Testis (tissue), 3 donors: ENCODE measurements around the gene EPGN. TPM values are rescaled to one million over a fixed set of nuclear protein-coding genes. Genes with fewer than 3 reads are reported as not detected.
A peak's percentile ranks its signal among the peaks of the same experiment; 100 is the strongest.

Experiments used
- DNase-seq: peaks from one replicate; pipeline ENCODE4 v3.0.0-alpha.2; 2019
- H3K27ac ChIP-seq, 2 donors: fragments of 200-600 bp; sonication (generic); one replicate each; pipeline ENCODE4 v1.5.1; 2019
- H3K27me3 ChIP-seq: fragments of 200-600 bp; sonication (generic); one replicate; pipeline ENCODE4 v1.5.1; 2019
- H3K36me3 ChIP-seq: fragments of 200-600 bp; sonication (generic); one replicate; pipeline ENCODE4 v1.5.1; 2017; ENCODE audit warnings: low read depth; ENCODE audit errors: missing control alignments
- H3K4me1 ChIP-seq: fragments of 200-600 bp; sonication (generic); one replicate; pipeline ENCODE4 v1.5.1; 2019
- H3K4me3 ChIP-seq, 2 donors: fragments of 200-600 bp; sonication (generic); one replicate each; pipeline ENCODE4 v1.5.1; 2017 to 2019
- H3K9me3 ChIP-seq: fragments of 200-600 bp; sonication (generic); one replicate; pipeline ENCODE4 v1.5.1; 2017
- CTCF ChIP-seq, 3 experiments: fragments of 450-650 bp in 2 of 3; fragments of 200-600 bp in 1 of 3; sonication (generic) in 1 of 3; IDR thresholded peaks; one replicate each; pipeline ENCODE4 v1.5.1; 2016 to 2019; ENCODE audit warnings: antibody characterized with exemption in 3 of 3, mild to moderate bottlenecking in 2 of 3, moderate library complexity in 1 of 3
- POLR2A ChIP-seq: fragments of 450-650 bp; IDR thresholded peaks from one replicate; pipeline ENCODE4 v1.6.1; 2017; ENCODE audit warnings: antibody characterized with exemption, mild to moderate bottlenecking, moderate library complexity
- WGBS, 2 donors: methylation state at CpG; one replicate each; pipeline ENCODE4 v1.1.5; 2018; 5-methylcytosine and 5-hydroxymethylcytosine counted together
- intact Hi-C: fragments of 100-400 bp; cut with DNase I; formaldehyde crosslinking; loops from one replicate; pipeline ENCODE4 v1.15.1; 2023; ENCODE audit warnings: low total_unique reads
- polyA plus RNA-seq: library from polyadenylated mRNA; stranded (reverse); fragments of 350-450 nt; fragmentation: Illumina TruSeq; extraction: RNeasy Lipid Tissue Mini Kit (QIAGEN cat#74804); gene quantifications from one replicate; pipeline ENCODE4 v1.2.3, GENCODE V29; 2014; ENCODE audit warnings: low read depth, low replicate concordance; ENCODE audit not compliant: insufficient read depth
- total RNA-seq, 2 donors: library from RNA; depleted of rRNA; stranded (reverse); fragments of >200 nt; gene quantifications; one replicate each; pipeline ENCODE4 v1.2.3, GENCODE V29; 2016

EPGN gene
- total and polyA plus RNA-seq, 3 donors from 2014 or later, result 0.25 to 1.7 TPM; not detected in 1

- no peak overlapping the region for H3K4me3 ChIP-seq
- intact Hi-C loops, result no loop called here
- no peak for DNase-seq
- H3K27ac ChIP-seq, result no peak overlapping the region
- no peaks in the 10 kb centered on the region for H3K4me1 ChIP-seq
- no peaks in the 10 kb centered on the region for H3K36me3 ChIP-seq
- no peaks in the 10 kb centered on the region for H3K9me3 ChIP-seq
- TF ChIP-seq POLR2A (no peak), CTCF (IDR thresholded peaks at IDR 0.05) (no peak)
- 65 to 68% methylated on average over 4 of the region's 4 CpGs for WGBS, 2 donors
- H3K27me3 ChIP-seq, result no peaks in the 10 kb centered on the region
These were observed 4.1 kb upstream of the EPGN start for GRCh38 chr4:74304095-74304625.

- H3K36me3 ChIP-seq, result no peaks in the 10 kb centered on the region
- no peaks in the 10 kb centered on the region for H3K9me3 ChIP-seq
- no peaks in the 10 kb centered on the region for H3K27me3 ChIP-seq
- intact Hi-C loops, result no loop called here
- DNase-seq, result no peak
- H3K27ac ChIP-seq, result no peak overlapping the region
- no peak overlapping the region for H3K4me3 ChIP-seq
- TF ChIP-seq CTCF (IDR thresholded peaks at IDR 0.05) (no peak), POLR2A (no peak)
- no peaks in the 10 kb centered on the region for H3K4me1 ChIP-seq
- WGBS, 2 donors, result 82 to 100% methylated on average over 1 of the region's 1 CpG
These were observed 3.3 kb upstream of the EPGN start for GRCh38 chr4:74305000-74305399.

- H3K27ac ChIP-seq, result no peak overlapping the region
- no peaks in the 10 kb centered on the region for H3K36me3 ChIP-seq
- no peak for DNase-seq
- no peaks in the 10 kb centered on the region for H3K27me3 ChIP-seq
- H3K4me1 ChIP-seq, result no peaks in the 10 kb centered on the region
- TF ChIP-seq POLR2A (no peak), CTCF (IDR thresholded peaks at IDR 0.05) (no peak)
- intact Hi-C loops, result no loop called here
- WGBS, 2 donors, result 86 to 98% methylated on average over 1 of the region's 1 CpG
- no peak overlapping the region for H3K4me3 ChIP-seq
- no peaks in the 10 kb centered on the region for H3K9me3 ChIP-seq
These were observed 1.1 kb upstream of the EPGN start for GRCh38 chr4:74307170-74307569.

- H3K9me3 ChIP-seq, result no peaks in the 10 kb centered on the region
- H3K36me3 ChIP-seq, result no peaks in the 10 kb centered on the region
- H3K4me1 ChIP-seq, result no peaks in the 10 kb centered on the region
- no peak for DNase-seq
- intact Hi-C loops, result no loop called here
- no peak overlapping the region for H3K4me3 ChIP-seq
- H3K27ac ChIP-seq, result no peak overlapping the region
- TF ChIP-seq CTCF (IDR thresholded peaks at IDR 0.05), result no peak
- no peak for TF ChIP-seq POLR2A
- H3K27me3 ChIP-seq, result no peaks in the 10 kb centered on the region
These were observed 953 bp downstream of the EPGN start for GRCh38 chr4:74309223-74309622.

- no peaks in the 10 kb centered on the region for H3K27me3 ChIP-seq
- H3K9me3 ChIP-seq, result no peaks in the 10 kb centered on the region
- H3K4me1 ChIP-seq, result no peaks in the 10 kb centered on the region
- peak; percentile 47 for DNase-seq
- intact Hi-C loops, result no loop called here
- 39 to 45% methylated on average over 4 of the region's 4 CpGs for WGBS, 2 donors
- H3K4me3 ChIP-seq, result no peak overlapping the region
- TF ChIP-seq CTCF (IDR thresholded peaks at IDR 0.05) (peak; percentile 10 to 37 (median 18)), POLR2A (no peak)
- no peaks in the 10 kb centered on the region for H3K36me3 ChIP-seq
- no peak overlapping the region for H3K27ac ChIP-seq
These were observed 3.5 kb downstream of the EPGN start for GRCh38 chr4:74311696-74312313.
